Measurements from ENCODE around the gene SERPINA1.

DNA sequence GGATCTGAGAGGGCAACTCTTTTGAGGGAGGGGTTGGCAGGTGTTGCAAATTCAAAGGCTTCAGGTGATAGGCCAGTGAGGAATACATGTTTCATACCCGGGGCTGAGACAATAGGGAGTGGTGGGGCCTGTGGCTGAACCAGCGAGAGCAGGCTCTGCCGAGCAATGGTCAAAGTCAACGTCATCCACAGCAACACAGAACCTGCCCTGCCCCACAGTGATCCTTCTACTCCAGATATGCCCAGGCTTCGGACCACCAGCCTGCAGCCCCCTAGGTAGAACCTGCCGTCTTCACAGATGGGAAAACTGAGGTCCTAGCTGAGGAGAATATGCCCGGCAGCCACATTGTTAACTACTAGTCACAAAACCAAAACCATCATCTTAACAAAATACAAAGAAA is 4.1 kb downstream of the SERPINA1 start:
- TF ChIP-seq, protein P1, sequence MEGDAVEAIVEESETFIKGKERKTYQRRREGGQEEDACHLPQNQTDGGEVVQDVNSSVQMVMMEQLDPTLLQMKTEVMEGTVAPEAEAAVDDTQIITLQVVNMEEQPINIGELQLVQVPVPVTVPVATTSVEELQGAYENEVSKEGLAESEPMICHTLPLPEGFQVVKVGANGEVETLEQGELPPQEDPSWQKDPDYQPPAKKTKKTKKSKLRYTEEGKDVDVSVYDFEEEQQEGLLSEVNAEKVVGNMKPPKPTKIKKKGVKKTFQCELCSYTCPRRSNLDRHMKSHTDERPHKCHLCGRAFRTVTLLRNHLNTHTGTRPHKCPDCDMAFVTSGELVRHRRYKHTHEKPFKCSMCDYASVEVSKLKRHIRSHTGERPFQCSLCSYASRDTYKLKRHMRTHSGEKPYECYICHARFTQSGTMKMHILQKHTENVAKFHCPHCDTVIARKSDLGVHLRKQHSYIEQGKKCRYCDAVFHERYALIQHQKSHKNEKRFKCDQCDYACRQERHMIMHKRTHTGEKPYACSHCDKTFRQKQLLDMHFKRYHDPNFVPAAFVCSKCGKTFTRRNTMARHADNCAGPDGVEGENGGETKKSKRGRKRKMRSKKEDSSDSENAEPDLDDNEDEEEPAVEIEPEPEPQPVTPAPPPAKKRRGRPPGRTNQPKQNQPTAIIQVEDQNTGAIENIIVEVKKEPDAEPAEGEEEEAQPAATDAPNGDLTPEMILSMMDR (conservative IDR thresholded peaks at IDR 0.05; ENCODE audit: low read depth, low read length): no peak
- TF ChIP-seq EZH2 (IDR thresholded peaks at IDR 0.05; ENCODE audit: borderline replicate concordance, low read depth, low read length, poor library complexity, severe bottlenecking): no peak
